Osteoblast (primary cell): ENCODE measurements around the gene CHIC2. TPM values are rescaled to one million over a fixed set of nuclear protein-coding genes. Genes with fewer than 3 reads are reported as not detected.

ENCODE experiments used
- DNase-seq: peaks from one replicate; pipeline ENCODE4 v3.0.0; 2011; ENCODE audit warnings: low spot score, mixed read lengths; ENCODE audit not compliant: insufficient read length; ENCODE audit errors: missing footprints
- H2AFZ ChIP-seq: 2 replicates; pipeline ENCODE4 v1.6.0; 2011; ENCODE audit warnings: mild to moderate bottlenecking, low read length
- H3K27ac ChIP-seq: 2 replicates; pipeline ENCODE4 v1.5.1; 2011; ENCODE audit warnings: mild to moderate bottlenecking, low read depth, low read length, moderate library complexity
- H3K27me3 ChIP-seq: 2 replicates; pipeline ENCODE4 v1.6.0; 2012; ENCODE audit warnings: mild to moderate bottlenecking, control low read depth, inconsistent platforms, low read length, moderate library complexity; ENCODE audit not compliant: insufficient read depth
- H3K36me3 ChIP-seq: 2 replicates; pipeline ENCODE4 v1.5.1; 2011; ENCODE audit warnings: mild to moderate bottlenecking, low read length, control low read depth, moderate library complexity; ENCODE audit not compliant: insufficient read depth
- H3K4me1 ChIP-seq: 2 replicates; pipeline ENCODE4 v1.5.1; 2011; ENCODE audit warnings: mild to moderate bottlenecking, low read length, control low read depth, moderate library complexity; ENCODE audit not compliant: insufficient read depth
- H3K4me2 ChIP-seq: 2 replicates; pipeline ENCODE4 v1.6.0; 2011; ENCODE audit warnings: mild to moderate bottlenecking, low read length; ENCODE audit not compliant: insufficient read depth
- H3K4me3 ChIP-seq: fragments of 200-600 bp; sonication (generic); 3 replicates; pipeline ENCODE4 v1.5.1; 2012; ENCODE audit warnings: mild to moderate bottlenecking, low read length, inconsistent platforms; ENCODE audit not compliant: insufficient read depth
- H3K79me2 ChIP-seq: 2 replicates; pipeline ENCODE4 v1.6.0; 2012; ENCODE audit warnings: mild to moderate bottlenecking, low read length, control low read depth, inconsistent platforms; ENCODE audit not compliant: insufficient read depth
- H3K9me3 ChIP-seq: 2 replicates; pipeline ENCODE4 v1.5.1; 2011; ENCODE audit warnings: low read depth, low read length, control low read depth
- H4K20me1 ChIP-seq: 2 replicates; pipeline ENCODE4 v1.6.0; 2012; ENCODE audit warnings: mild to moderate bottlenecking, low read length, control low read depth; ENCODE audit not compliant: insufficient read depth
- total RNA-seq: library from RNA; depleted of rRNA; stranded (reverse); fragments of >200 nt; gene quantifications from 2 replicates; pipeline ENCODE4 v1.2.3, GENCODE V29; 2012
- TF ChIP-seq, protein P1 (sequence below): IDR thresholded peaks from 2 replicates; pipeline ENCODE4 v1.5.1; 2011; ENCODE audit warnings: mild to moderate bottlenecking, low read depth, low read length, moderate library complexity; ENCODE audit errors: extremely low read depth

CHIC2 gene
- total RNA-seq, 1 donor, result 73.1 TPM

DNA sequence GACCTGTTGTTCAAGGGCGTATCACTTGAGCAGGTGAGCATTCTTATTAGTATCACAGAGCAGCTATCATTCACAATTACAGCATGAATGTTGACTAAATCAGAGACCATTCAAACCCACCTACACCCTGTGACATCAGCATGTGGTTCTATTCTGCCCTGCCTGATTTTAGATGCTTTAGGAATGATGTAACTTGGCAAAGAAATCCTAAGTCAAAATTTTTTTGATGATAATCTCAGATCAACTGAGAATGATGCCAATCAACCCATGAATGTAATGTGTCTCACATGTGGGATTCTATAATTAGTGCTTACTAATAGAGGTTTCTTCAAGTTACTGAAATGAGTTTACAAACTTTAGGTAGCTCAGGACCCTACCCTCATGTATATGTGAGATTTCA is 13.4 kb upstream of the CHIC2 start:
- TF ChIP-seq, protein P1, sequence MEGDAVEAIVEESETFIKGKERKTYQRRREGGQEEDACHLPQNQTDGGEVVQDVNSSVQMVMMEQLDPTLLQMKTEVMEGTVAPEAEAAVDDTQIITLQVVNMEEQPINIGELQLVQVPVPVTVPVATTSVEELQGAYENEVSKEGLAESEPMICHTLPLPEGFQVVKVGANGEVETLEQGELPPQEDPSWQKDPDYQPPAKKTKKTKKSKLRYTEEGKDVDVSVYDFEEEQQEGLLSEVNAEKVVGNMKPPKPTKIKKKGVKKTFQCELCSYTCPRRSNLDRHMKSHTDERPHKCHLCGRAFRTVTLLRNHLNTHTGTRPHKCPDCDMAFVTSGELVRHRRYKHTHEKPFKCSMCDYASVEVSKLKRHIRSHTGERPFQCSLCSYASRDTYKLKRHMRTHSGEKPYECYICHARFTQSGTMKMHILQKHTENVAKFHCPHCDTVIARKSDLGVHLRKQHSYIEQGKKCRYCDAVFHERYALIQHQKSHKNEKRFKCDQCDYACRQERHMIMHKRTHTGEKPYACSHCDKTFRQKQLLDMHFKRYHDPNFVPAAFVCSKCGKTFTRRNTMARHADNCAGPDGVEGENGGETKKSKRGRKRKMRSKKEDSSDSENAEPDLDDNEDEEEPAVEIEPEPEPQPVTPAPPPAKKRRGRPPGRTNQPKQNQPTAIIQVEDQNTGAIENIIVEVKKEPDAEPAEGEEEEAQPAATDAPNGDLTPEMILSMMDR, result no peak
- H3K4me1 ChIP-seq, result peaks cover 42% of the 10 kb centered on the region
- no peak overlapping the region for H2AFZ ChIP-seq
- no peak overlapping the region for H3K4me3 ChIP-seq
- H3K27me3 ChIP-seq, result no peaks in the 10 kb centered on the region
- no peaks in the 10 kb centered on the region for H3K9me3 ChIP-seq
- no peaks in the 10 kb centered on the region for H3K79me2 ChIP-seq
- H3K27ac ChIP-seq, result peak overlapping the region; percentile 54
- H3K4me2 ChIP-seq, result peak overlapping the region; percentile 17
- no peaks in the 10 kb centered on the region for H3K36me3 ChIP-seq
- H4K20me1 ChIP-seq, result no peaks in the 10 kb centered on the region
- DNase-seq, result no peak

DNA sequence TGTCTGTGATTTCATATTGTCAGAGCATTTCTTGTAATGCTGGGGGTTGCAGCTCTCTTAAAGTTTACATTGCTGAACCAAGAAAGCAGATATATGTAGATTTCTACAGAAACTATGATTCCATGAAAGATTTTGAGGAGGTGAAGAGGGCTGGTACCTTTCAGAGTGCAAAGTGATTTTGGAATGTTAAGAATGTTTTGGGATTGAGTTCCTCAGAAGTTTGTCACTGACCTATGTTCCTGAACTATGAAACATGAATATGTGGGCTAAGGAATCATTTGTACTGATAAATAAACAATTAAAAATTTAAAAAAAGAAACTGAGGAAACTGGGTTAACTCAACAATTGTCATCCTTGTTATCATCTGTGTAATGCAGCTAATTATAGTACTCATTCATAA is 12.3 kb upstream of the CHIC2 start:
- Histone ChIP-seq H3K9me3 (no peaks in the 10 kb centered on the region), H3K79me2 (no peaks in the 10 kb centered on the region), H3K4me1 (peaks cover 32% of the 10 kb centered on the region), H3K27ac (peak overlapping the region; percentile 8), H3K4me2 (peak overlapping the region; percentile 33), H3K4me3 (no peak overlapping the region), H2AFZ (no peak overlapping the region), H3K27me3 (no peaks in the 10 kb centered on the region), H4K20me1 (no peaks in the 10 kb centered on the region), H3K36me3 (no peaks in the 10 kb centered on the region)
- TF ChIP-seq, protein P1, result no peak
- DNase-seq, result no peak

DNA sequence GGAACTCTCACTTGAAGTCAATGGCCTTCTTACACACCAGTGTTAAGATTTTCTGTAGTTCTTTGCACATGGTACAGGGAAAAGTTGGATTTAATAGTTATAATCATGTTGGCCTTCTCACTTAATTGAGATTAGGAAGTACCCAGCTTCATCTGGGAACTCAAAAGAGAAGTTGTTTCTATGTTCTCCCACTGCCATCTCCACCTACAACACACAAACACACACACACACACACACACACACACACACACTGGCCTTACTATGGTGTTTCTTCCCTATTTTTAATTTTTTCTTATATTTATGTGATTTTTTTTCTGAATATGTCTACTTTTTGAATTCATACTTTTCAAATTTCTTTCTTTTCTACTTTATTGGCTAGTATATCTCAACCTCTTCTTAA is 10.0 kb upstream of the CHIC2 start:
- Histone ChIP-seq H3K27me3 (no peaks in the 10 kb centered on the region), H3K79me2 (no peaks in the 10 kb centered on the region), H3K27ac (no peak overlapping the region), H3K4me3 (no peak overlapping the region), H3K36me3 (no peaks in the 10 kb centered on the region), H3K9me3 (no peaks in the 10 kb centered on the region), H3K4me2 (no peak overlapping the region), H4K20me1 (no peaks in the 10 kb centered on the region), H2AFZ (no peak overlapping the region), H3K4me1 (peaks cover 30% of the 10 kb centered on the region)
- TF ChIP-seq, protein P1, result no peak
- DNase-seq, result no peak

DNA sequence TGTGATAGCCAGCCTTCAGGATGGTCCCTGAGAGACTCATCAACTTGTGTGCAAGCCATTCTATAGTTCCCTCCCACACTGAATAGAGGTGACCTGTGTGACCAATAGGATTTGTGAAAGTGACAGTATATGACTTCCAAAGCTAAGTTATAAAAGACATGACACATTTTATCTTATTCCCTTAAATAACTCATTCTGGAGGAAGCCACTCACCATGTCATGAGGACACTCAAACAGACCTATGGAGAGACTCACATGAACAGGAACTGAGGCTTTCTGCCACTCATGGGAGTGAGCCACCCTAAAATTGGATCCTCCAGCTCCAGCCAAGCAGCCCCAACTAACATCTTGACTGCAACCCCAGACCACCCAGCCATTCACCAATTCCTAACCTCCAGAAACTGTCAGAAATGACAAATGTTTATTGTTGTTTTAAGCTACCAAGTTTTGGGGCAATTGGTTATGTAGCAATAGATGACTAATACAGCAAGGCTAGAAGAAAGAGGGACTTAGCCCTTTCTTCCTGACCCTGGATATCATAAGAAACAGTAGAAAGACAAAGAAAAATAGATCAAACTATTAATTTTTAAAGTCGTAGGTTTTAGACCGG is 9.0 kb upstream of the CHIC2 start:
- H3K4me3 ChIP-seq, result no peak overlapping the region
- peaks cover 29% of the 10 kb centered on the region for H3K4me1 ChIP-seq
- no peak overlapping the region for H3K27ac ChIP-seq
- H3K79me2 ChIP-seq, result no peaks in the 10 kb centered on the region
- no peak overlapping the region for H3K4me2 ChIP-seq
- no peaks in the 10 kb centered on the region for H4K20me1 ChIP-seq
- no peaks in the 10 kb centered on the region for H3K9me3 ChIP-seq
- TF ChIP-seq, protein P1, result no peak
- H3K36me3 ChIP-seq, result no peaks in the 10 kb centered on the region
- H2AFZ ChIP-seq, result no peak overlapping the region
- no peaks in the 10 kb centered on the region for H3K27me3 ChIP-seq
- DNase-seq, result peak; percentile 41
